Measurements from ENCODE around the gene ECHDC3. TPM values are rescaled to one million over a fixed set of nuclear protein-coding genes. Genes with fewer than 3 reads are reported as not detected.
A peak's percentile ranks its signal among the peaks of the same experiment; 100 is the strongest.

Gene ECHDC3
- total RNA-seq, 3 donors from 2014 or later = 62.6 to 256 (median 132) TPM

DNA sequence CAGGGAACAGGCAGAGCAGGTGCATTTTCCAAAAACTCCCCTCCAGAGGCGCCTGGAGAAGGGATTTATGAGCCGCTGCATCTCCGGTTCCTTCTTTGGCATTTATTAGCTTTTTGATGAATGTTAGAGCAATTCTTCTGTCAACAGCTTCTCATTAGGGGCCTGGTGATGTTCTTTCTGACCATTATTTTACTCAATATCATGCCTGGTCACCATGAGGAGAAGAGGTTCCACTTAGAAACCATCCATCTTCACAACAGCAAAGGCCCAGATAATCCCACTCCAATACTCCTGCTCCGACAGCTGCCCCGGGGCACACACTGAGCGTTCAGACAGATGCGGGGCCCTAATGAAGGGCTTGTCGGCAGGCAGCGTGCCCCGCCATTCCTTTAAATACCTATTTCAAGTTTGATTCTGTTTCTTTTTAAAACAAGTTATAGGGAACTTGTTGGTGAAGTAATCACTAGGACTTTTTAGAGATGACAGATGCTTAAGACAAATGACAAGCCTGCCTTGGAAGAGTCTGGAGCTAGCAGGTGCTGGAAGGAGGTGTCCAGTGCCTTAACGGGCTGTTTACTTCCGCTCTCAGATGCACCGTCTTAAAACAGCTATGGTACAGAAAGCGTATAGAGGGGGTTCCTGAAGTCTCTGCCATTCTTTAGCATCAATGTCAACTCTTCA, 31.7 kb downstream of the ECHDC3 start:
- no peak overlapping the region for H3K4me3 ChIP-seq
- intact Hi-C loops (cut with DNase I; ENCODE audit: low total_unique reads) = no loop called here

GRCh38 chr10:11775412-11775811, 33.2 kb downstream of the ECHDC3 start:
- TF ChIP-seq POLR2A (IDR thresholded peaks at IDR 0.05) (no peak), POLR2AphosphoS5 (IDR thresholded peaks at IDR 0.05) (no peak)
- TF ChIP-seq, protein P1, sequence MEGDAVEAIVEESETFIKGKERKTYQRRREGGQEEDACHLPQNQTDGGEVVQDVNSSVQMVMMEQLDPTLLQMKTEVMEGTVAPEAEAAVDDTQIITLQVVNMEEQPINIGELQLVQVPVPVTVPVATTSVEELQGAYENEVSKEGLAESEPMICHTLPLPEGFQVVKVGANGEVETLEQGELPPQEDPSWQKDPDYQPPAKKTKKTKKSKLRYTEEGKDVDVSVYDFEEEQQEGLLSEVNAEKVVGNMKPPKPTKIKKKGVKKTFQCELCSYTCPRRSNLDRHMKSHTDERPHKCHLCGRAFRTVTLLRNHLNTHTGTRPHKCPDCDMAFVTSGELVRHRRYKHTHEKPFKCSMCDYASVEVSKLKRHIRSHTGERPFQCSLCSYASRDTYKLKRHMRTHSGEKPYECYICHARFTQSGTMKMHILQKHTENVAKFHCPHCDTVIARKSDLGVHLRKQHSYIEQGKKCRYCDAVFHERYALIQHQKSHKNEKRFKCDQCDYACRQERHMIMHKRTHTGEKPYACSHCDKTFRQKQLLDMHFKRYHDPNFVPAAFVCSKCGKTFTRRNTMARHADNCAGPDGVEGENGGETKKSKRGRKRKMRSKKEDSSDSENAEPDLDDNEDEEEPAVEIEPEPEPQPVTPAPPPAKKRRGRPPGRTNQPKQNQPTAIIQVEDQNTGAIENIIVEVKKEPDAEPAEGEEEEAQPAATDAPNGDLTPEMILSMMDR (IDR thresholded peaks at IDR 0.05) = no peak
- Histone ChIP-seq H3K4me3 (no peak overlapping the region), H3K36me3 (no peaks in the 10 kb centered on the region), H3K27ac (no peak overlapping the region), H3K4me1 (no peaks in the 10 kb centered on the region), H3K9me3 (no peaks in the 10 kb centered on the region), H3K27me3 (no peaks in the 10 kb centered on the region)
- intact Hi-C loops (cut with DNase I; ENCODE audit: low total_unique reads) = no loop called here
- no peak for DNase-seq (ENCODE audit: low spot score in 2 of 2)

More for the DNA sequence above, 31.7 kb downstream of the ECHDC3 start:
- no peak for DNase-seq (ENCODE audit: low spot score in 2 of 2)
- H3K36me3 ChIP-seq = no peaks in the 10 kb centered on the region
- H3K27ac ChIP-seq = no peak overlapping the region
- TF ChIP-seq, protein P1 (IDR thresholded peaks at IDR 0.05) = no peak
- TF ChIP-seq POLR2A (IDR thresholded peaks at IDR 0.05) = no peak
- TF ChIP-seq POLR2AphosphoS5 (IDR thresholded peaks at IDR 0.05) = no peak
- no peaks in the 10 kb centered on the region for H3K27me3 ChIP-seq
- H3K9me3 ChIP-seq = no peaks in the 10 kb centered on the region
- H3K4me1 ChIP-seq = no peaks in the 10 kb centered on the region

- Histone ChIP-seq H3K36me3 (no peaks in the 10 kb centered on the region), H3K27me3 (no peaks in the 10 kb centered on the region), H3K4me1 (no peaks in the 10 kb centered on the region), H3K9me3 (no peaks in the 10 kb centered on the region), H3K4me3 (no peak overlapping the region), H3K27ac (no peak overlapping the region)
- intact Hi-C loops (cut with DNase I; ENCODE audit: low total_unique reads) = no loop called here
- no peak for DNase-seq (ENCODE audit: low spot score in 2 of 2)
- TF ChIP-seq POLR2A (IDR thresholded peaks at IDR 0.05) = no peak
- TF ChIP-seq, protein P1 (IDR thresholded peaks at IDR 0.05) = no peak
- TF ChIP-seq POLR2AphosphoS5 (IDR thresholded peaks at IDR 0.05) = no peak
Observed at GRCh38 chr10:11776080-11776479, 33.9 kb downstream of the ECHDC3 start.

DNA sequence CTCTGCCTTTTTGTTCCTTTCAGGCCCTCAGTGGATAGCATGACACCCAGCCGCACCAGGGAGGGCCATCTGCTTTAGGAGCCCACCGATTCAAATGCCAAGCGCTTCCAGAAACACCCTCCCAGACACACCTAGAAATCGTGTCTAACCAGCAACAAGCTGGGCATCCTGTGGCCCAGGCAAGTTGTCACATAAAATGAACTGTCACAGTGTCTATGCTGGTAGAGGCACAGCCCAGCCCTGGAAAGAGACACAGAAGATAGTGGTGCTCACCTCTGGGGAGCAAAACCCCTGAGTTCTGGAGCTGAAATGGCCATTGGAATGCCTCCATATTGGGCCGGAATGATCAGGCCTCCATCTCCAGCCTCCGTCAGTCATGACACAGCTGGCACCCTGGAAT, 38.9 kb downstream of the ECHDC3 start:
- intact Hi-C loops (cut with DNase I; ENCODE audit: low total_unique reads) = no loop called here
- H3K36me3 ChIP-seq = no peaks in the 10 kb centered on the region
- H3K27me3 ChIP-seq = no peaks in the 10 kb centered on the region
- H3K27ac ChIP-seq = no peak overlapping the region
- no peaks in the 10 kb centered on the region for H3K4me1 ChIP-seq
- no peaks in the 10 kb centered on the region for H3K9me3 ChIP-seq
- DNase-seq (ENCODE audit: low spot score in 2 of 2) = no peak
- TF ChIP-seq POLR2A (IDR thresholded peaks at IDR 0.05) (no peak), POLR2AphosphoS5 (IDR thresholded peaks at IDR 0.05) (no peak)
- TF ChIP-seq, protein P1 (IDR thresholded peaks at IDR 0.05) = no peak
- no peak overlapping the region for H3K4me3 ChIP-seq

GRCh38 chr10:11782793-11783557, 40.8 kb downstream of the ECHDC3 start:
- intact Hi-C loops (cut with DNase I; ENCODE audit: low total_unique reads) = no loop called here
- TF ChIP-seq POLR2AphosphoS5 (IDR thresholded peaks at IDR 0.05) (no peak), POLR2A (IDR thresholded peaks at IDR 0.05) (no peak)
- TF ChIP-seq, protein P1 (IDR thresholded peaks at IDR 0.05) = peak; percentile 53 to 69 (median 60)
- DNase-seq (ENCODE audit: low spot score in 2 of 2) = no peak

More at GRCh38 chr10:11782793-11783557, 40.8 kb downstream of the ECHDC3 start:
- H3K36me3 ChIP-seq = no peaks in the 10 kb centered on the region
- no peak overlapping the region for H3K27ac ChIP-seq
- no peak overlapping the region for H3K4me3 ChIP-seq
- no peaks in the 10 kb centered on the region for H3K4me1 ChIP-seq
- H3K27me3 ChIP-seq = no peaks in the 10 kb centered on the region
- H3K9me3 ChIP-seq = no peaks in the 10 kb centered on the region

Measured in breast epithelium (tissue), 4 donors.